Measurements from ENCODE around the gene PDE4D. TPM values are rescaled to one million over a fixed set of nuclear protein-coding genes. Genes with fewer than 3 reads are reported as not detected.

PDE4D gene
- total RNA-seq, 1 donor, result 12.7 TPM

GRCh38 chr5:59661311-59661710 is 232.2 kb downstream of the PDE4D start:
- DNase-seq (ENCODE audit: low read depth), result no peak
- TF ChIP-seq CTCF (IDR thresholded peaks at IDR 0.05; ENCODE audit: insufficient read depth, low read length), result no peak

GRCh38 chr5:59660737-59661136 is 232.8 kb downstream of the PDE4D start:
- peak; percentile 14 for DNase-seq (ENCODE audit: low read depth)
- no peak overlapping the region for H3K4me3 ChIP-seq (ENCODE audit: low read depth, low read length)
- TF ChIP-seq CTCF (IDR thresholded peaks at IDR 0.05; ENCODE audit: insufficient read depth, low read length), result peak; percentile 25

More at GRCh38 chr5:59661311-59661710, 232.2 kb downstream of the PDE4D start:
- H3K4me3 ChIP-seq (ENCODE audit: low read depth, low read length), result no peak overlapping the region

GRCh38 chr5:59656351-59657254 is 236.9 kb downstream of the PDE4D start:
- no peak overlapping the region for H3K4me3 ChIP-seq (ENCODE audit: low read depth, low read length)
- no peak for DNase-seq (ENCODE audit: low read depth)
- no peak for TF ChIP-seq CTCF (IDR thresholded peaks at IDR 0.05; ENCODE audit: insufficient read depth, low read length)

- TF ChIP-seq CTCF (IDR thresholded peaks at IDR 0.05; ENCODE audit: insufficient read depth, low read length), result no peak
- no peak overlapping the region for H3K4me3 ChIP-seq (ENCODE audit: low read depth, low read length)
- no peak for DNase-seq (ENCODE audit: low read depth)
Observed at GRCh38 chr5:59655693-59656309, 237.7 kb downstream of the PDE4D start.

- H3K4me3 ChIP-seq (ENCODE audit: low read depth, low read length), result no peak overlapping the region
- no peak for TF ChIP-seq CTCF (IDR thresholded peaks at IDR 0.05; ENCODE audit: insufficient read depth, low read length)
- DNase-seq (ENCODE audit: low read depth), result no peak
Observed at GRCh38 chr5:59654691-59655090, 238.8 kb downstream of the PDE4D start.

- H3K4me3 ChIP-seq (ENCODE audit: low read depth, low read length), result no peak overlapping the region
- TF ChIP-seq CTCF (IDR thresholded peaks at IDR 0.05; ENCODE audit: insufficient read depth, low read length), result no peak
- no peak for DNase-seq (ENCODE audit: low read depth)
Observed at GRCh38 chr5:59652449-59652848, 241.1 kb downstream of the PDE4D start.

Data from fibroblast of the aortic adventitia (primary cell).